Measurements from ENCODE around the gene BCL3.

Gene BCL3

GRCh38 chr19:44741258-44741731 is 7.2 kb upstream of the BCL3 start:
- DNase-seq (ENCODE audit: low read depth in 2 of 2, low spot score in 1 of 2): no peak

- DNase-seq (ENCODE audit: low read depth in 2 of 2, low spot score in 1 of 2): no peak
These were observed 6.6 kb upstream of the BCL3 start for GRCh38 chr19:44741841-44742329.

- DNase-seq (ENCODE audit: low read depth in 2 of 2, low spot score in 1 of 2): no peak
These were observed 6.0 kb upstream of the BCL3 start for GRCh38 chr19:44742330-44743061.

GRCh38 chr19:44744871-44745332 is 3.6 kb upstream of the BCL3 start:
- DNase-seq (ENCODE audit: low read depth in 2 of 2, low spot score in 1 of 2): no peak

- DNase-seq (ENCODE audit: low read depth in 2 of 2, low spot score in 1 of 2): no peak
These were observed 3.1 kb upstream of the BCL3 start for GRCh38 chr19:44745341-44745831.

GRCh38 chr19:44745887-44746600 is 2.5 kb upstream of the BCL3 start:
- no peak for DNase-seq (ENCODE audit: low read depth in 2 of 2, low spot score in 1 of 2)

- DNase-seq (ENCODE audit: low read depth in 2 of 2, low spot score in 1 of 2): no peak
These were observed 1.9 kb upstream of the BCL3 start for GRCh38 chr19:44746616-44746945.

GRCh38 chr19:44746946-44747738 is 1.4 kb upstream of the BCL3 start:
- DNase-seq (ENCODE audit: low read depth in 2 of 2, low spot score in 1 of 2): peak; percentile 88 to 91

- DNase-seq (ENCODE audit: low read depth in 2 of 2, low spot score in 1 of 2): no peak
These were observed 626 bp upstream of the BCL3 start for GRCh38 chr19:44747739-44748425.

- no peak for DNase-seq (ENCODE audit: low read depth in 2 of 2, low spot score in 1 of 2)
These were observed 784 bp downstream of the BCL3 start for GRCh38 chr19:44749292-44749691.

GRCh38 chr19:44749994-44750393 is 1.5 kb downstream of the BCL3 start:
- no peak for DNase-seq (ENCODE audit: low read depth in 2 of 2, low spot score in 1 of 2)

GRCh38 chr19:44752123-44752815 is 3.8 kb downstream of the BCL3 start:
- DNase-seq (ENCODE audit: low read depth in 2 of 2, low spot score in 1 of 2): no peak

GRCh38 chr19:44752816-44753625 is 4.5 kb downstream of the BCL3 start:
- DNase-seq (ENCODE audit: low read depth in 2 of 2, low spot score in 1 of 2): peak; percentile 83 to 91

- no peak for DNase-seq (ENCODE audit: low read depth in 2 of 2, low spot score in 1 of 2)
These were observed 5.1 kb downstream of the BCL3 start for GRCh38 chr19:44753626-44753931.

- peak in 1 of 2 donors; percentile 58 for DNase-seq (ENCODE audit: low read depth in 2 of 2, low spot score in 1 of 2)
These were observed 5.6 kb downstream of the BCL3 start for GRCh38 chr19:44753932-44754749.

- DNase-seq (ENCODE audit: low read depth in 2 of 2, low spot score in 1 of 2): no peak
These were observed 6.2 kb downstream of the BCL3 start for GRCh38 chr19:44754750-44755080.

GRCh38 chr19:44755219-44755618 is 6.7 kb downstream of the BCL3 start:
- no peak for DNase-seq (ENCODE audit: low read depth in 2 of 2, low spot score in 1 of 2)

- DNase-seq (ENCODE audit: low read depth in 2 of 2, low spot score in 1 of 2): no peak
These were observed 7.6 kb downstream of the BCL3 start for GRCh38 chr19:44756089-44756562.

Measured in stimulated activated CD8-positive, alpha-beta memory T cell treated with anti-CD3 and anti-CD28 coated beads, Interleukin-4, amount 100 ng/mL, for 4 hours (primary cell).